Colonic mucosa (tissue), 4 donors: Measurements from ENCODE around the gene SURF4. TPM values are rescaled to one million over a fixed set of nuclear protein-coding genes. Genes with fewer than 3 reads are reported as not detected.

Experiments used
- DNase-seq: peaks from one replicate; pipeline ENCODE4 v3.0.0-alpha.2; 2020
- H3K27ac ChIP-seq: fragments of 200-600 bp; one replicate; pipeline ENCODE4 v1.8.0; 2021
- H3K27me3 ChIP-seq: fragments of 200-600 bp; one replicate; pipeline ENCODE4 v1.8.0; 2021
- H3K36me3 ChIP-seq: fragments of 200-600 bp; one replicate; pipeline ENCODE4 v1.8.0; 2021
- H3K4me1 ChIP-seq: fragments of 200-600 bp; one replicate; pipeline ENCODE4 v1.8.0; 2021; ENCODE audit warnings: mild to moderate bottlenecking
- H3K4me3 ChIP-seq: fragments of 200-600 bp; one replicate; pipeline ENCODE4 v1.8.0; 2021
- H3K9ac ChIP-seq, 2 donors: one replicate each; pipeline ENCODE4 v1.7.0; 2013; ENCODE audit warnings: control low read depth in 2 of 2, low read depth in 2 of 2, low read length in 2 of 2
- H3K9me3 ChIP-seq: fragments of 200-600 bp; one replicate; pipeline ENCODE4 v1.8.0; 2021
- intact Hi-C: fragments of 100-400 bp; cut with DNase I; formaldehyde crosslinking; loops from one replicate; pipeline ENCODE4 v1.14.1; 2022
- total RNA-seq, 2 donors: library from RNA; stranded (reverse); fragmentation: NEBNext Ultra II Directional in 1 of 2; extraction: Animal tissue kit (Norgen Biotek cat#: 25700) in 1 of 2; gene quantifications; one replicate each; pipeline ENCODE4 v1.2.1, GENCODE V29; 2021
- TF ChIP-seq, protein P1 (sequence below): fragments of 200-600 bp; IDR thresholded peaks from one replicate; pipeline ENCODE4 v1.8.0; 2022; ENCODE audit warnings: antibody characterized with exemption, mild to moderate bottlenecking
- donor health status: healthy.
- donor health status: DM: no; HTN: no; CAD: no.
- donor health status: DM: no; HTN: no; CAD: no.

The SURF4 gene
- total RNA-seq, 2 donors from 2014 or later: 176 to 267 TPM

DNA sequence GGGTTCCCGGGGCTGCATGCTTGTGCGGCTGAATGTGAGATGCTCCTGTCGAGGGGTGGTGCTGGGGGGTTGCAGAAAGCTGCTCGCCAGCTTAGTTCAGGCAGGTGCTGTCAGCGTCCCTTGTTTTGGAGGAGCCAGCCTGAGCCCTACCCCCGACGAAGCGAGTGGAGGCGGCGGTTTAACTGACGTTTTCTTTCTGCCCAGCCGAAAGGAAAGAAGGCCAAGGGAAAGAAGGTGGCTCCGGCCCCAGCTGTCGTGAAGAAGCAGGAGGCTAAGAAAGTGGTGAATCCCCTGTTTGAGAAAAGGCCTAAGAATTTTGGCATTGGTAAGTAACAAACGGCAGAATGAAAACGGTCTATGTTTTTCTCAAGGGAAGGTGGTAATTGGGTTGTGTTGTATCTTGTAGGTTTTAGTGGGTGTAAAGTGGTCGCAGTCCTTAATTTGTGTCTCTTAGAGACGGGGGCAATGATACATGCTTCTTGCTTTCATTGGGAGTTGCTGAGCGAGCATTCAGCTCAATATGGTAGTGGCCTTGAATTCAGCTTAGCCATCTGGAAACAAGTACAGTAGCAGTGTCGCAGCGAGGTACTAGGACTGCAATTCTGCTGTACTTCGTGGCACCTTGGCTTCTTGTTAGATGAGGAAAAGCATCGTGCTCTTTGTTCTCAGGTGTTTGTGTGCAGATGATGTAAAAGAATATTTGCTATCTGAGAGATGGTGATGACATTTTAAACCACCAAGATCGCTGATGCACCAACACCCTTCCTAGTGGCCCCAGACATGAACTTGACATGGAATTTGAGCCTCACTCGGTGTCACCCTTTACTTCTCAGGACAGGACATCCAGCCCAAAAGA lies 26.9 kb downstream of the SURF4 start:
- Histone ChIP-seq H3K4me3 (peak overlapping the region; percentile 71), H3K9ac (peak overlapping the region; percentile 95), H3K4me1 (peaks cover 7% of the 10 kb centered on the region), H3K9me3 (no peaks in the 10 kb centered on the region), H3K27me3 (no peaks in the 10 kb centered on the region), H3K36me3 (peaks cover 19% of the 10 kb centered on the region), H3K27ac (peak overlapping the region; percentile 66)
- no peak for DNase-seq
- intact Hi-C loops: no loop called here
- TF ChIP-seq, protein P1, sequence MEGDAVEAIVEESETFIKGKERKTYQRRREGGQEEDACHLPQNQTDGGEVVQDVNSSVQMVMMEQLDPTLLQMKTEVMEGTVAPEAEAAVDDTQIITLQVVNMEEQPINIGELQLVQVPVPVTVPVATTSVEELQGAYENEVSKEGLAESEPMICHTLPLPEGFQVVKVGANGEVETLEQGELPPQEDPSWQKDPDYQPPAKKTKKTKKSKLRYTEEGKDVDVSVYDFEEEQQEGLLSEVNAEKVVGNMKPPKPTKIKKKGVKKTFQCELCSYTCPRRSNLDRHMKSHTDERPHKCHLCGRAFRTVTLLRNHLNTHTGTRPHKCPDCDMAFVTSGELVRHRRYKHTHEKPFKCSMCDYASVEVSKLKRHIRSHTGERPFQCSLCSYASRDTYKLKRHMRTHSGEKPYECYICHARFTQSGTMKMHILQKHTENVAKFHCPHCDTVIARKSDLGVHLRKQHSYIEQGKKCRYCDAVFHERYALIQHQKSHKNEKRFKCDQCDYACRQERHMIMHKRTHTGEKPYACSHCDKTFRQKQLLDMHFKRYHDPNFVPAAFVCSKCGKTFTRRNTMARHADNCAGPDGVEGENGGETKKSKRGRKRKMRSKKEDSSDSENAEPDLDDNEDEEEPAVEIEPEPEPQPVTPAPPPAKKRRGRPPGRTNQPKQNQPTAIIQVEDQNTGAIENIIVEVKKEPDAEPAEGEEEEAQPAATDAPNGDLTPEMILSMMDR: no peak

DNA sequence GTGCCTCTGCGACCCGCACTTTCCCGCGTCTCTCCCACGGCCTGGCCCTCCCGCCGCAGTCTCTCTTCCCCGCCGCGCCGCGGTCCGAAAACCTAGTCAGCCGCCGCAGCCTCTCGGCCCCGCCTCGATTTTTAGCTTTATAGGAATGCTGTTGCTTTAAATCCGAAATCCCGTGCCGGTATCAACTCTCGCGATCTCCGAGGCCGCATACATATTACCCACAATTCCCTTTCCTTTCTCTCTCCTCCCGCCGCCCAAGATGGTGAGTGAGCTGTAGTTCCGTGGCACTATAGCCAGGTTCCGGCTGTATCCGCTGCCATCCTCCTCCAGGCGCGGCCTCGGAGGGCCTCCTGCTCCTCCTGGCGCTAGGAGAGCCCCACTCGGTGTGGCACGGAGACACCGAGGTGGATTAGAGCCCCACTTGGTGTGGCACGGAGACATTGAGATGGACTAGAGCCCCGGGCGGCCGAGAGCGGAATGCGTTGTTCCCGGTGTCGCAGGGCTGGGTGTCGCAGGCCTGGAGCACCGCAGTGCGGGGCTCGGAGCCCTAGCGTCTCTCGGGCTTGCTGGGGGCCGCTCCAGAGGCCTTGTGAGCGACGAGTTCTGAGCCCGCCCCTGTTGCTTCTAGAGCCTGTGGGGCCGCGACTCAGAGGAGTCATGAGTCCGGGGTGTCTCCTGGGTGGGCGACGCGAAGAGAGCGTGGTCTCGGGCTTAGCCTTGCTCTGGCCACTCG lies 27.7 kb downstream of the SURF4 start, which contains the start of the genes MED22 and RPL7A:
MED22 (minus strand) TSS at position 147 of the 733 bp plus-strand sequence. CDS start 1,469 bp downstream, outside the sequence.
RPL7A (plus strand) TSS at position 234 of the 733 bp plus-strand sequence; CDS start at position 260, 26 bp downstream.
- Histone ChIP-seq H3K4me3 (peak within 1 kb of the TSS; percentile 71), H3K9ac (peak within 1 kb of the TSS; percentile 95), H3K27ac (peak within 1 kb of the TSS; percentile 66), H3K36me3 (peaks cover 20% of the 10 kb centered on the region), H3K4me1 (peaks cover 7% of the 10 kb centered on the region), H3K27me3 (no peaks in the 10 kb centered on the region), H3K9me3 (no peaks in the 10 kb centered on the region)
- intact Hi-C loops: no loop called here
- TF ChIP-seq, protein P1: no peak
- DNase-seq: peak; percentile 95

DNA sequence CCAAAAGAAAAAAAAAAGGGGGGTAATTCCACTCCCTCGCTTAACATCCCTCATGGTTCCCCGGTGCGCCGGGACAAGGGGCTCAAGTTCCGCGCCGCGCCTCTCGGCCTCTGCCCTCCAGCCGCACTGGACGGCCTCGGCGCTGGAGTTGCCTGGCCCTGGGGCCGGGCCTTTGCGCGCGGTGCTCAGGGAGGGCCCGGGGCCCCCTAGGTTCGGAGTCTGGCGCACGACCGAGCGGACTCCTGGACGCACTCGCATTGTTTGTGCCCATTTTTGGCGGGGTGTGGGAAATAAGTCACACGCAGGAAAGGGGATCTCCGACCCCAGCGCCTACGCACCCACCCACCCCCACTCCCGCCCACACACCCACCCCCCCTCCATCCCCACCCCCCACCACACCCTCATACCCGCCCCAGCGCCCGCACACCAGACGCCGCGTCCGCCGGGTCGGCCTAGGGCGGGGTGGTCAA lies 28.3 kb downstream of the SURF4 start:
- Histone ChIP-seq H3K36me3 (peaks cover 24% of the 10 kb centered on the region), H3K27me3 (no peaks in the 10 kb centered on the region), H3K9me3 (no peaks in the 10 kb centered on the region), H3K9ac (peak overlapping the region; percentile 79 to 95), H3K4me3 (peak overlapping the region; percentile 71), H3K4me1 (peaks cover 7% of the 10 kb centered on the region), H3K27ac (peak overlapping the region; percentile 66)
- TF ChIP-seq, protein P1: no peak
- intact Hi-C loops: no loop called here
- peak; percentile 47 for DNase-seq

DNA sequence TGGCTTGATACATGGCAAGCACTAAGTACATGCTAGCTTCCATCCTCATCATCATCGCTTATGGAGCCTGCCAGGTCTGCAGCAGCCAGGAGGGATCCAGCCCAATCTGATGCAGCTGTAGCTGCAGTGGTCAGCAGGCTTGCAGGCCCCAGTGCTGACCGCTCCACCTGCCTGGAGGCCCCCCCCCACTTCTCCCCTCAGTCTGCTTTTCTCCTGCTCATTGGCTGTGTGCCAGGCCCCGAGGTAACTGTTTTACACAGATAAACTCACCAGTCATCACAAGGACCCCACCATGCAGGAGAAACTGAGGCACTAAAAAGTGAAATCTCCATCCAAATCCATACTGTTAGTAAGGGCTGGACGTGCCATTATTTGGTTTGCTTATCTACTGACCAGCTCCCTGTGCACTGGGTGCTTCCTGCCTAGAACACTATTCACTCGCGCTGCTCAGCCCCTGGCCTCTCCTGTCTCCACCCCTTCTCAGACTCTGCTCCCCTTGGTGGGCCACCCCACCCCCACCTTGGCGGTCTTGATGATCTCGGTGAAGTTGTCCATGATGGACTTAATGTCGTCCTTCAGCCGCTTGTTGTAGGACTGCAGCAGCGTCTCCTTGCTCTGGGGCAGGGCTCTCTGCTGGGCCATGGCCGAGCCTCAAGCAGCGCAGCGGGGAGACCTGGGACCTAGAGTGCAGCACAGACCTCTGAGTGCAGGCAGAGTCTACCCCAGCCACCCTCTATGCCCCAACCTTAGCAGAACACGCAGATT lies 29.7 kb downstream of the SURF4 start:
- intact Hi-C loops: no loop called here
- Histone ChIP-seq H3K9ac (peak overlapping the region; percentile 59 to 79), H3K4me3 (peak overlapping the region; percentile 71), H3K27ac (peak overlapping the region; percentile 66), H3K36me3 (peaks cover 19% of the 10 kb centered on the region), H3K9me3 (no peaks in the 10 kb centered on the region), H3K27me3 (no peaks in the 10 kb centered on the region), H3K4me1 (peaks cover 7% of the 10 kb centered on the region)
- DNase-seq: no peak
- TF ChIP-seq, protein P1: no peak

DNA sequence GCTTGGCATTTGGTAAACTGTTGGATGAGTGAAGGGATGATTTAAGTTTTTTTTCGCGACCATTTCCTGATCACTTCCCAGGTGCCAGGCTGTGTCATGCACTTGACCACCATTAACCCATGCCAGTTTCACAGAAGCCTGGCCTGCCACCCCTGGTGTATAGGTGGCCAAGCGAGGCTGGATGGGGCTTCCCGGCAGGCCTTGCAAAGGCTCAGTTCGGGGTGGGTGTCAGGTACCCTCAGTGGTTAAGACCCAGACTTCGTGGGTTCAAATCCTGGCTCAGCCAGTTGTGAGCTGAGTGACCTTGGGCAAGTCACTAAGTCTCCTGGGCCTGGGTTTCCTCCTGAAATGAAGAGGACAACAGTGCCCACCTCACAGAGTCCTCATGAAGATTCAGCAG lies 30.3 kb downstream of the SURF4 start:
- TF ChIP-seq, protein P1: no peak
- intact Hi-C loops: no loop called here
- H3K4me3 ChIP-seq: no peak overlapping the region
- H3K27ac ChIP-seq: no peak overlapping the region
- no peak for DNase-seq
- peaks cover 7% of the 10 kb centered on the region for H3K4me1 ChIP-seq
- H3K9me3 ChIP-seq: no peaks in the 10 kb centered on the region
- no peak overlapping the region for H3K9ac ChIP-seq
- no peaks in the 10 kb centered on the region for H3K27me3 ChIP-seq
- H3K36me3 ChIP-seq: peaks cover 15% of the 10 kb centered on the region
